ENCODE results near the gene ADAMTS20.

GRCh38 chr12:43406801-43407200, 145.2 kb downstream of the ADAMTS20 start:
- TF ChIP-seq CTCF (IDR thresholded peaks at IDR 0.05; ENCODE audit: low read depth, low read length) (no peak), POLR2A (IDR thresholded peaks at IDR 0.05; ENCODE audit: extremely low read depth, insufficient read length) (no peak), MYC (IDR thresholded peaks at IDR 0.05; ENCODE audit: low read depth, low read length) (no peak)
- TF ChIP-seq, protein P1, sequence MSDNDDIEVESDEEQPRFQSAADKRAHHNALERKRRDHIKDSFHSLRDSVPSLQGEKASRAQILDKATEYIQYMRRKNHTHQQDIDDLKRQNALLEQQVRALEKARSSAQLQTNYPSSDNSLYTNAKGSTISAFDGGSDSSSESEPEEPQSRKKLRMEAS (IDR thresholded peaks at IDR 0.05; ENCODE audit: low read depth, low read length), result no peak
